Measurements from ENCODE around the gene MYL5. TPM values are rescaled to one million over a fixed set of nuclear protein-coding genes. Genes with fewer than 3 reads are reported as not detected.

The MYL5 gene
- total and polyA plus RNA-seq, 2 of the 13 experiments (the other 11 are each of a cell fraction or from before 2014, with no cell fraction given) = 6.5 to 16.0 TPM

- TF ChIP-seq ZNF326 (CRISPR knock-in tag; IDR thresholded peaks at IDR 0.05; ENCODE audit: borderline replicate concordance) = 0 out of 2 replicates have a peak, but pooled peaks have one; percentile 26
- TF ChIP-seq ZNF282 (IDR thresholded peaks at IDR 0.05; ENCODE audit: partially characterized antibody) = no peak
- 0 out of 2 replicates have a peak, but pooled peaks have one; percentile 42 for TF ChIP-seq ZNF891 (CRISPR knock-in tag; IDR thresholded peaks at IDR 0.05)
- peak; percentile 42; the same call in 1 of the 2 replicates for TF ChIP-seq TBX2 (CRISPR knock-in tag; IDR thresholded peaks at IDR 0.05; ENCODE audit: borderline replicate concordance)
- peak; percentile 56; the same call in 1 of the 2 replicates for TF ChIP-seq ZNF580 (CRISPR knock-in tag; IDR thresholded peaks at IDR 0.05; ENCODE audit: borderline replicate concordance, low read depth)
- no peak for TF ChIP-seq ZNF878 (CRISPR knock-in tag; IDR thresholded peaks at IDR 0.05)
- TF ChIP-seq CEBPB (IDR thresholded peaks at IDR 0.05; ENCODE audit: borderline replicate concordance, low read depth, low read length) = no peak
- peak; percentile 24; the same call in 1 of the 2 replicates for TF ChIP-seq SMAD3 (CRISPR knock-in tag; IDR thresholded peaks at IDR 0.05)
- TF ChIP-seq FLYWCH1 (CRISPR knock-in tag; IDR thresholded peaks at IDR 0.05) = no peak
- TF ChIP-seq ZBTB40 (IDR thresholded peaks at IDR 0.05) = no peak
- TF ChIP-seq ZBTB40 (CRISPR knock-in tag; IDR thresholded peaks at IDR 0.05) = peak; percentile 35; the same call in 1 of the 2 replicates
- TF ChIP-seq ZBTB10 (CRISPR knock-in tag; IDR thresholded peaks at IDR 0.05; ENCODE audit: borderline replicate concordance) = no peak
- TF ChIP-seq PAF1 (CRISPR knock-in tag; IDR thresholded peaks at IDR 0.05) = no peak
- TF ChIP-seq YEATS2 (CRISPR knock-in tag; IDR thresholded peaks at IDR 0.05; ENCODE audit: borderline replicate concordance) = peak; percentile 49; the same call in 1 of the 2 replicates
- TF ChIP-seq MXI1 (IDR thresholded peaks at IDR 0.05; ENCODE audit: borderline replicate concordance, low read depth, low read length) = peak; percentile 50; the same call in 1 of the 3 replicates
- no peak for TF ChIP-seq RAD51 (IDR thresholded peaks at IDR 0.05; ENCODE audit: borderline replicate concordance)
- TF ChIP-seq ZSCAN21 (CRISPR knock-in tag; IDR thresholded peaks at IDR 0.05; ENCODE audit: borderline replicate concordance) = peak; percentile 59; the same call in 1 of the 2 replicates
- TF ChIP-seq SAP130 (CRISPR knock-in tag; IDR thresholded peaks at IDR 0.05; ENCODE audit: low read depth) = peak; percentile 71; the same call in 1 of the 2 replicates
- TF ChIP-seq ZEB1 (IDR thresholded peaks at IDR 0.05; ENCODE audit: insufficient replicate concordance, low read depth) = no peak
Observed at GRCh38 chr4:683982-684622, 9.8 kb downstream of the MYL5 start (continued).
